Neural progenitor cell (in vitro differentiated cells): ENCODE measurements around the gene XYLT1. TPM values are rescaled to one million over a fixed set of nuclear protein-coding genes. Genes with fewer than 3 reads are reported as not detected.

Experiments used
- DNase-seq: peaks from one replicate; pipeline ENCODE4 v3.0.0-alpha.2; 2016; ENCODE audit warnings: low spot score
- H2AFZ ChIP-seq: fragments of 200-600 bp; sonication (generic); replicated peaks from 2 replicates; pipeline ENCODE4 v1.6.1; 2016; ENCODE audit warnings: antibody characterized with exemption
- H3F3A ChIP-seq: fragments of 200-600 bp; sonication (generic); 2 replicates; pipeline ENCODE4 v1.6.1; 2016; ENCODE audit warnings: antibody characterized with exemption, low read depth
- H3K27ac ChIP-seq: fragments of 200-600 bp; sonication (generic); 2 replicates; pipeline ENCODE4 v1.5.1; 2016; ENCODE audit warnings: mild to moderate bottlenecking
- H3K27me3 ChIP-seq: fragments of 200-600 bp; sonication (generic); 2 replicates; pipeline ENCODE4 v1.6.1; 2016; ENCODE audit warnings: mild to moderate bottlenecking, moderate library complexity
- H3K36me3 ChIP-seq: fragments of 200-600 bp; sonication (generic); 2 replicates; pipeline ENCODE4 v1.5.1; 2016
- H3K4me1 ChIP-seq: fragments of 200-600 bp; sonication (generic); 2 replicates; pipeline ENCODE4 v1.6.1; 2016; ENCODE audit warnings: mixed run types
- H3K4me2 ChIP-seq: fragments of 200-600 bp; sonication (generic); 2 replicates; pipeline ENCODE4 v1.6.1; 2016
- H3K4me3 ChIP-seq: fragments of 200-600 bp; sonication (generic); 2 replicates; pipeline ENCODE4 v1.5.1; 2016
- H3K79me2 ChIP-seq: fragments of 200-600 bp; sonication (generic); 2 replicates; pipeline ENCODE4 v1.6.1; 2016; ENCODE audit warnings: low read depth
- H3K9ac ChIP-seq: fragments of 200-600 bp; sonication (generic); 2 replicates; pipeline ENCODE4 v1.6.1; 2016
- H3K9me3 ChIP-seq: fragments of 200-600 bp; sonication (generic); 2 replicates; pipeline ENCODE4 v1.5.1; 2016; ENCODE audit warnings: low read depth
- H4K20me1 ChIP-seq: fragments of 200-600 bp; sonication (generic); 2 replicates; pipeline ENCODE4 v1.6.1; 2016; ENCODE audit warnings: low read depth
- H3K27ac Mint-ChIP-seq: 3 replicates; pipeline ENCODE4 v1.8.0; 2021; ENCODE audit warnings: mixed read lengths
- H3K27me3 Mint-ChIP-seq: 2 replicates; pipeline ENCODE4 v1.8.0; 2022; ENCODE audit warnings: low read depth, mild to moderate bottlenecking, inconsistent platforms, moderate library complexity, mixed read lengths; ENCODE audit not compliant: insufficient read depth
- H3K36me3 Mint-ChIP-seq: 3 replicates; pipeline ENCODE4 v1.8.0; 2021; ENCODE audit warnings: mixed read lengths
- H3K4me1 Mint-ChIP-seq: 3 replicates; pipeline ENCODE4 v1.8.0; 2021; ENCODE audit warnings: mixed read lengths
- H3K4me3 Mint-ChIP-seq: 3 replicates; pipeline ENCODE4 v1.8.0; 2021; ENCODE audit warnings: mild to moderate bottlenecking, moderate library complexity, mixed read lengths
- H3K9me3 Mint-ChIP-seq: 3 replicates; pipeline ENCODE4 v1.8.0; 2020; ENCODE audit warnings: mixed read lengths
- EZH2 ChIP-seq: fragments of 200-600 bp; sonication (generic); IDR thresholded peaks from 2 replicates; pipeline ENCODE4 v1.6.1; 2017; ENCODE audit warnings: antibody characterized with exemption, mild to moderate bottlenecking, moderate library complexity
- EZH2phosphoT487 ChIP-seq: fragments of 200-600 bp; sonication (generic); IDR thresholded peaks from 2 replicates; pipeline ENCODE4 v1.6.1; 2017; ENCODE audit warnings: antibody characterized with exemption
- total RNA-seq: library from RNA; depleted of rRNA; stranded (reverse); fragments of >200 nt; gene quantifications from 2 replicates; pipeline ENCODE4 v1.2.3, GENCODE V29; 2015; ENCODE audit warnings: low replicate concordance
- TF ChIP-seq, protein P1 (sequence below): fragments of 200-600 bp; sonication (generic); IDR thresholded peaks from 2 replicates; pipeline ENCODE4 v1.5.1; 2017; ENCODE audit warnings: antibody characterized with exemption, mild to moderate bottlenecking

XYLT1 gene
- total RNA-seq, 1 donor from 2014 or later, result 5.9 TPM

DNA sequence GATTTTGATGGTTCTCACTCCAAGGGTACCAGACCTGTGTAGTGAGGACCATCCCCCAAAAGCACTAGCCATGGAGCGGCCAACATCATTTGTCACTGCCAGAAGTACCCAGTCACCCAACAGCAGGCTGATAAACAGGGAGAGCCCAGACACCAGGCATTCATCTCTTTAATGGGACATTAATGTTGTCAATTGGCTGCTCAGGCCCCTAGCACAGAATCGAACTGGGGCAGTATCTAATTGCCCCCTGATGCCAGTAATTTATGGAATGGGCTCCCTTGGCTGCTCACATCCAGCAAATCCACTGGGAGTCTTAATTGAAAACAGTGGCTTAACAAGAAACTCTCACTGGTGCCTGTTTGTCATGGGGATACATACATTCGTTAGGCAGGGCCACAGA lies 344.6 kb downstream of the XYLT1 start:
- H3K27ac Mint-ChIP-seq, result no peak overlapping the region
- H3K4me1 ChIP-seq, result peaks cover 9% of the 10 kb centered on the region
- H3F3A ChIP-seq, result peaks cover 5% of the 10 kb centered on the region
- no peaks in the 10 kb centered on the region for H3K36me3 ChIP-seq
- no peaks in the 10 kb centered on the region for H3K4me1 Mint-ChIP-seq
- H3K79me2 ChIP-seq, result no peaks in the 10 kb centered on the region
- H3K9ac ChIP-seq, result no peak overlapping the region
- H3K27ac ChIP-seq, result no peak overlapping the region
- H3K36me3 Mint-ChIP-seq, result peaks cover 34% of the 10 kb centered on the region
- no peaks in the 10 kb centered on the region for H3K27me3 Mint-ChIP-seq
- H3K4me3 ChIP-seq, result no peak overlapping the region
- H3K27me3 ChIP-seq, result no peaks in the 10 kb centered on the region
- no peak for TF ChIP-seq EZH2
- TF ChIP-seq, protein P1, sequence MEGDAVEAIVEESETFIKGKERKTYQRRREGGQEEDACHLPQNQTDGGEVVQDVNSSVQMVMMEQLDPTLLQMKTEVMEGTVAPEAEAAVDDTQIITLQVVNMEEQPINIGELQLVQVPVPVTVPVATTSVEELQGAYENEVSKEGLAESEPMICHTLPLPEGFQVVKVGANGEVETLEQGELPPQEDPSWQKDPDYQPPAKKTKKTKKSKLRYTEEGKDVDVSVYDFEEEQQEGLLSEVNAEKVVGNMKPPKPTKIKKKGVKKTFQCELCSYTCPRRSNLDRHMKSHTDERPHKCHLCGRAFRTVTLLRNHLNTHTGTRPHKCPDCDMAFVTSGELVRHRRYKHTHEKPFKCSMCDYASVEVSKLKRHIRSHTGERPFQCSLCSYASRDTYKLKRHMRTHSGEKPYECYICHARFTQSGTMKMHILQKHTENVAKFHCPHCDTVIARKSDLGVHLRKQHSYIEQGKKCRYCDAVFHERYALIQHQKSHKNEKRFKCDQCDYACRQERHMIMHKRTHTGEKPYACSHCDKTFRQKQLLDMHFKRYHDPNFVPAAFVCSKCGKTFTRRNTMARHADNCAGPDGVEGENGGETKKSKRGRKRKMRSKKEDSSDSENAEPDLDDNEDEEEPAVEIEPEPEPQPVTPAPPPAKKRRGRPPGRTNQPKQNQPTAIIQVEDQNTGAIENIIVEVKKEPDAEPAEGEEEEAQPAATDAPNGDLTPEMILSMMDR, result no peak
- no peak for TF ChIP-seq EZH2phosphoT487
- H2AFZ ChIP-seq, result no peak overlapping the region
- no peak for DNase-seq
- H3K4me3 Mint-ChIP-seq, result no peak overlapping the region
- no peak overlapping the region for H3K4me2 ChIP-seq
- no peaks in the 10 kb centered on the region for H4K20me1 ChIP-seq
- H3K9me3 ChIP-seq, result no peaks in the 10 kb centered on the region
- no peaks in the 10 kb centered on the region for H3K9me3 Mint-ChIP-seq

- Histone ChIP-seq H3K4me2 (no peak overlapping the region), H3K27me3 (no peaks in the 10 kb centered on the region), H3K79me2 (no peaks in the 10 kb centered on the region), H3K4me1 (peaks cover 7% of the 10 kb centered on the region), H3K4me3 (no peak overlapping the region), H3K36me3 (no peaks in the 10 kb centered on the region), H3K9me3 (no peaks in the 10 kb centered on the region), H4K20me1 (no peaks in the 10 kb centered on the region), H3K27ac (no peak overlapping the region), H3K9ac (no peak overlapping the region), H2AFZ (no peak overlapping the region), H3F3A (peaks cover 5% of the 10 kb centered on the region)
- Mint-ChIP-seq H3K4me3 (no peak overlapping the region), H3K27ac (no peak overlapping the region), H3K9me3 (no peaks in the 10 kb centered on the region), H3K27me3 (no peaks in the 10 kb centered on the region), H3K4me1 (no peaks in the 10 kb centered on the region), H3K36me3 (peaks cover 34% of the 10 kb centered on the region)
- no peak for DNase-seq
- TF ChIP-seq EZH2, result no peak
- TF ChIP-seq, protein P1, result no peak
- no peak for TF ChIP-seq EZH2phosphoT487
Observed at GRCh38 chr16:17125671-17126070, 345.1 kb downstream of the XYLT1 start.

GRCh38 chr16:17117906-17118577 lies 352.7 kb downstream of the XYLT1 start:
- H3K4me2 ChIP-seq, result no peak overlapping the region
- no peaks in the 10 kb centered on the region for H3K9me3 ChIP-seq
- Mint-ChIP-seq H3K9me3 (no peaks in the 10 kb centered on the region), H3K27me3 (peaks cover 2% of the 10 kb centered on the region), H3K4me1 (no peaks in the 10 kb centered on the region), H3K4me3 (no peak overlapping the region), H3K36me3 (peaks cover 8% of the 10 kb centered on the region), H3K27ac (no peak overlapping the region)
- no peaks in the 10 kb centered on the region for H3F3A ChIP-seq
- H3K36me3 ChIP-seq, result no peaks in the 10 kb centered on the region
- DNase-seq, result no peak
- no peaks in the 10 kb centered on the region for H3K79me2 ChIP-seq
- no peaks in the 10 kb centered on the region for H4K20me1 ChIP-seq
- no peak overlapping the region for H3K27ac ChIP-seq
- H3K27me3 ChIP-seq, result no peaks in the 10 kb centered on the region
- no peak overlapping the region for H2AFZ ChIP-seq
- H3K4me3 ChIP-seq, result no peak overlapping the region
- no peak for TF ChIP-seq EZH2phosphoT487
- TF ChIP-seq, protein P1, result no peak
- TF ChIP-seq EZH2, result no peak
- peaks cover 7% of the 10 kb centered on the region for H3K4me1 ChIP-seq
- H3K9ac ChIP-seq, result no peak overlapping the region
